Fibroblast of lung (primary cell): ENCODE data around the gene POU2F2.

Experiments
- EZH2 ChIP-seq: IDR thresholded peaks from 2 replicates; pipeline ENCODE4 v1.5.1; 2012; ENCODE audit warnings: low read length, control low read depth, mild to moderate bottlenecking; ENCODE audit errors: missing control alignments
- TF ChIP-seq, protein P1 (sequence below), 2 donors: IDR thresholded peaks in 1 of 2; conservative IDR thresholded peaks in 1 of 2; 1 replicate in 1 of 2; 2 replicates in 1 of 2; pipeline ENCODE4 v1.5.1; 2011 to 2012; ENCODE audit warnings: low read length in 2 of 2, control low read depth in 1 of 2, inconsistent platforms in 1 of 2, low read depth in 1 of 2, mild to moderate bottlenecking in 1 of 2

GRCh38 chr19:42150364-42150763, 18.1 kb upstream of the POU2F2 start:
- TF ChIP-seq, protein P1, sequence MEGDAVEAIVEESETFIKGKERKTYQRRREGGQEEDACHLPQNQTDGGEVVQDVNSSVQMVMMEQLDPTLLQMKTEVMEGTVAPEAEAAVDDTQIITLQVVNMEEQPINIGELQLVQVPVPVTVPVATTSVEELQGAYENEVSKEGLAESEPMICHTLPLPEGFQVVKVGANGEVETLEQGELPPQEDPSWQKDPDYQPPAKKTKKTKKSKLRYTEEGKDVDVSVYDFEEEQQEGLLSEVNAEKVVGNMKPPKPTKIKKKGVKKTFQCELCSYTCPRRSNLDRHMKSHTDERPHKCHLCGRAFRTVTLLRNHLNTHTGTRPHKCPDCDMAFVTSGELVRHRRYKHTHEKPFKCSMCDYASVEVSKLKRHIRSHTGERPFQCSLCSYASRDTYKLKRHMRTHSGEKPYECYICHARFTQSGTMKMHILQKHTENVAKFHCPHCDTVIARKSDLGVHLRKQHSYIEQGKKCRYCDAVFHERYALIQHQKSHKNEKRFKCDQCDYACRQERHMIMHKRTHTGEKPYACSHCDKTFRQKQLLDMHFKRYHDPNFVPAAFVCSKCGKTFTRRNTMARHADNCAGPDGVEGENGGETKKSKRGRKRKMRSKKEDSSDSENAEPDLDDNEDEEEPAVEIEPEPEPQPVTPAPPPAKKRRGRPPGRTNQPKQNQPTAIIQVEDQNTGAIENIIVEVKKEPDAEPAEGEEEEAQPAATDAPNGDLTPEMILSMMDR (conservative IDR thresholded peaks at IDR 0.05 in 1 of 2, IDR thresholded peaks at IDR 0.05 in 1 of 2; ENCODE audit: low read depth in 1 of 2, low read length in 2 of 2), result no peak
- TF ChIP-seq EZH2, result no peak
